Stimulated activated CD8-positive, alpha-beta memory T cell treated with anti-CD3 and anti-CD28 coated beads, Interleukin-4, amount 100 ng/mL, for 24 hours (primary cell): ENCODE results near the gene LRRC8B.
"Not testable (repeated sequence)": the region's sequence is repeated elsewhere in the genome, so short reads cannot be mapped to it uniquely, and the experiment has no call there.

Experiments
- DNase-seq: peaks from one replicate; pipeline ENCODE4 v3.0.0-alpha.2; 2020; ENCODE audit warnings: low read depth

LRRC8B gene

DNA sequence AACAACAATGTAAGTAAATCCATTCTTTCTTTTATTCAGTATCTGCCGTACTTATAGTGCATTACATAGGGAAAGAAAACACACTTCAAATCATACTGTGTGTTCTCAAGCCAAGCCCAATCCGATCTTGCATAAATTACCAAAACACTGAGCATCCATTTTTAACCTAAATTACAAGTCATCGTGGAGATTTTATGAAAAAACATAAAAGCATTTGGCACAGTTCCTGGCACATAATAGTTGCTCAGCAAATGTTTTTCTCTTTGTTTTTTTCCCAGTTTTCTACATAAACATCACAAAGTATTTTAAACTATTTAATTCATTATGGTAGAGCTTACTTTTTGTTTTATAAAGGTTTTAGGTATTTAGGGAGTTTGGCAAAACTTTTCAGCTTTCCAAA, 60.2 kb downstream of the LRRC8B start:
- no peak for DNase-seq

DNA sequence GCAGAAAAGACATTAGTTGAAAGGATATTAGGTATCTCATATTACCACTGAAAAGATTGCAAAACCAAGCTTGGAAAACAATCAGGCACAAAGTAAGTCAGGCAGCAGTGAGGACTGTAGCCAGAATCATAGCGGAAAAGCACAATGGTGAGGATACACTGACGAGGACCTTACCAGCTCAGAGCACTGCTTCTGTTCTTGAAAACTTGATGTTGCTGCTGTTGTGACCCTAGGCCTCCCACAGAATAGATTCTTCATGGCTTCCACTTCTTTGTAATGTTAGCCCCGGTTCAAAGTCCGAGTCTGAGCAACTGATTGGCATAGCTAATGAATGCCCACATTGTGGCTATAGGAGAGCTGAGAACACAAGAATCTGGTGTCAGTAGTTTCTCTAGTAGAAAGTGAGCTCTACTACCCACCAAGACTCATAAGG, 63.1 kb downstream of the LRRC8B start:
- DNase-seq = no peak

DNA sequence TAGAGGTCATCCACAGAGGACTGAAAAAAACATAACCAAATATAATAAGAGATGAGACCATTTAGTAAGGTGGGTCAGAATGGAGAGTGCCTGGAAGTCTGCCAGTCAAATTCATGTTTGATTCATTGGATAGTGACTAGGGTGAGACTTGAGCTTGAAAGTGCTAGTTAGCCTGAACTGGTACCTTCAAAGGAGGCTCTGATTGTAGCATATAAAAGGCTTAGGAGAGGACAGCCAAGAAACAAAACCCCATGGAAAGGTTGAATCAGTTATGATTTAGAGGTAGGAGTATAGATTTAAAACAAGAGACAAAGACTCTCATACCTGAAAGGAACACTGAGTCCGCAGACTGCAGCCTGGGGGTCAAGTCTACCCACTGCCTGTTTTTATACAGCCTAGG, 63.9 kb downstream of the LRRC8B start:
- DNase-seq = no peak

DNA sequence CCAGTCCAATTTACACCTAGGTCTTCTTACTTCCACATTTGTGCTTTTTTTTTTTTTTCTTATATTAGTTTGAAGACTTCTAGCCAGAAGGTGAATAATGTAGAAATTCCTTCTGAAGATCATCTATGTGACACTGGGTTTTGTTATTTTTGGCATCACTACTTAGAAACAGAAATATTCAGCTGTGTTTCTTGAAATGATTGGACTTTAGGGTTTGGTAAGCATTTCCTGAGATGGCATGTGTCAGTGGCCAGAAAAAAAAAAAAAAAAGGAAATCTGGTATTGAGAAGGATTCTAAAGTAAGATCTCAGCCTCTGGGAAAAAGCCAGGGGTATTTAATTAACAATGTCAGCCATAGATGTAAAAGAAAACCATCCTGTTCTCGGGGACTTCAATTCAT, 64.9 kb downstream of the LRRC8B start:
- no peak for DNase-seq

DNA sequence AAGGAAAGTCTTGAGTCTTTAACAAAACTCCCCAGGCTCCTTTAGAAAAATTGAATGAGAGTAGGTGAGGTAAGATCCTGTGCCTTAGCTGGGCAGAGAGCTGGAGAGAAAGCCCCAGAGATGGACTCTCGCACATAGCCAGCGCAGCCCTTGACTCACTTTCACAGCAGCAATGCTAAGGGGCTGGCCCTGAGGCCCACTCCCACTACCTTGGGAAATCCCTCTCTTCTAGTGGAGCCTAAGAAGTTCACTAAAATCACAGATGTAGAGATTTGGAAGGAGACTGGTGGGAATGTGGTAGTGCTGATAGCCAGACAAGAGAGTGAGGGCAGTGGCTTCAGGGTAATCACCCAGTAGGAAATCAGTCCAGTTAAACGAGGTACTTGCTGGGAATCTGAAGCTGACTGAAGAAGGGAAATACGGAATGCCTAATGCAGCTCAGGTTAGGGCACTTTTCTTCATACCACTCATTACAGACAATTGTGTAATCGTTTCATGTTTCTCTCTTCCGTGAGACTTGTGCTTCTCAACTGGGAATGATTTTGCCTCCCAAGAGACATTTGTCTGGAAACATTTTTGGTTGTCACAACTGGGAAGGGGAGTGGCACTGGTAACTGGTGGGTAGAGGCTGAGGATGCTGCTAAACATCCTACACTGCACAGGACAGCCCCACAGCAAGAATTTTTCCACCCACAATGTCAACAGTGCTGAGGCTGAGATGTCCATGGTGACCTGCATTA, 65.9 kb downstream of the LRRC8B start:
- DNase-seq = no peak

DNA sequence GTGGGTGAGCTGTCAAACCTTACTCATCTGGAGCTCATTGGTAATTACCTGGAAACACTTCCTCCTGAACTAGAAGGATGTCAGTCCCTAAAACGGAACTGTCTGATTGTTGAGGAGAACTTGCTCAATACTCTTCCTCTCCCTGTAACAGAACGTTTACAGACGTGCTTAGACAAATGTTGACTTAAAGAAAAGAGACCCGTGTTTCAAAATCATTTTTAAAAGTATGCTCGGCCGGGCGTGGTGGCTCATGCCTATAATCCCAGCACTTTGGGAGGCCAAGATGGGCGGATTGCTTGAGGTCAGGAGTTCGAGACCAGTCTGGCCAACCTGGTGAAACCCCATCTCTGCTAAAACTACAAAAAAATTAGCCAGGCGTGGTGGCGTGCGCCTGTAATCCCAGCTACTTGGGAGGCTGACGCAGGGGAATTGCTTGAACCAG, 68.3 kb downstream of the LRRC8B start:
- DNase-seq = not testable (repeated sequence)

DNA sequence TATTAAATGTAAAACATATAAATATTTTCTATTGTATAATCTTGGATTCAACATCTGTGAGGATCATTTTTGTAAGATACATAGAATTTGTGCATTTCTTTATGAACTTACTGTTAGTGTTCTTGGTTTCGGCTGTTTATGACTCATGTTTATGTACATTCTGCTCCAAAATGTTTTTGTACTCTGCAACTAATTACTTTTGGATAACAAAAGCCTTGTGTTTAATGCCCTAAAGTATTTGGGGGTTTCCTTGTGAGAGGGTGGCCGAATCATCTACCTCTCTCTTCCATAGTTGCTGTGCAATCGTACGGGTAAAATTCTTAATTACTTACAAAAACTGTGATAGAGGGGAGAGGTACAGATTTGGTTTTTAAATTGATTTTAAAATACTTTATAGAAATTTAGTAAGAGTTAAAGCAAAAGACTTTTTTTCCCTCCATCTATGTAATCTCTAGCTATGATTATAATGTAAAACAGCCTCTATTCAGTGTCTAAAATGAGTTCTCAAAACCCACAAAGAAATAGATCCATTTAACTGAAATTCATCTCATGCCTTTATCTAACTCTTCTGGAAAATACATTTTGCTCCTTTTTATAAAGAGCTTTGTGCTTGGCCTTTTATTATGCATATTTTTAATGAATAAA, 69.6 kb downstream of the LRRC8B start:
- no peak for DNase-seq

DNA sequence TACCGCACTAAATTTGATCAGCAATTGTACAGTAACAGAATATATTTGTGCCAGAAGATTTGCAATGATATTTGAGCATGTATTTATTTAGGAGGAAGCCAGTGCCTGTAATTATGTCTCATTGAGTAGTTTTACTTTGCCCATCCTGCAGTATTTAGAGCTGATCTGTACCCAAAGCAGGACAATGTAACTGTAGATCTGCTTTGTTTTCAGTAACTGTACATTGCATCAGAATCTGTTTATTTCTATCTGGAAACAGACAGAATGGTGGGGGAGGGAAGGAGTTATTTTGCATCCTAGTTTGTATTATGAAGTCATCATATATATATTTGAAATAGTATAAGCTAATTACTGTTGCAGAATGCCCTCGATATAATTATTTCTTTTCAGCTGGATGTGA, 72.1 kb downstream of the LRRC8B start:
- no peak for DNase-seq

DNA sequence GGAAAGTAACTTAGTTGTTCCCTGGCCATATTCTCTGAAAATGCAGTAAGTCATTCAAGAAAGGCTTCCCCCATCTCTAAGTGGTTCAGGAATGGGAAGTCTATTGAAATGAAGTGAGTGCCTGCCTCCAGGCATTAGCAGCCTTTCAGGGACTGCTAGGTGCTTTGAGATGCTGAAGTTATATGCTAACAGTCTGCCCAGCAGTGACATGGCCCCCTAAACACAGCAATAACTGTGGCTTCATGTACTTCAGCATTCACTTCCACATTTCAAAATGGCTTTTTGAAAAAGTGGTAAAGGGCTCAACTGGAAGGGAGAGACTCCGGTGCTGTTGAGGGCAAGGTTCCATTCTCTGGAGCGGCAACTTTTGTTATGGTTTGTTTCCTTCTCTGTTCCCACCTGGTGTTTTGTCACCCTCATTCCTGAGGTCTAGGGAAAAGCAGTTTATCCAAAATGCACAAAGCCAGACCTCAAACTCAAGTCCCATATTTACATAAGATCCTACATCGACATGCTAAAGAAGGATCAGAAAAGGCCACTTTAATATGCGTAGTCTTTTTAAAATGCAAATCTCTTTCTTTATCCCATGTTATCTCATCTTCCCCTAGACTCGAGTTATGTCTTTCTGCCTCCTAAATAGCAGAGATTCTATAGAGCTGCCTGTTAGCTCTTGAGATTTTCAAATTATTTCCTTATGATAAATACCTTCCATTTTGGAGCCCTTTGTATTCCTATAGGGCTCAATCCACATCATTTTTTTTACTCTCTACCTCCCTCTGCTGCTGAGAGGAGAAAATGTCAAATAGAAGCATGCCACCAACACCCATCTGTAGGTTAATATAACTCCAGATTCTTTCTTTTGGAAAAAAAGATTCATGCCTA, 74.1 kb downstream of the LRRC8B start:
- no peak for DNase-seq

DNA sequence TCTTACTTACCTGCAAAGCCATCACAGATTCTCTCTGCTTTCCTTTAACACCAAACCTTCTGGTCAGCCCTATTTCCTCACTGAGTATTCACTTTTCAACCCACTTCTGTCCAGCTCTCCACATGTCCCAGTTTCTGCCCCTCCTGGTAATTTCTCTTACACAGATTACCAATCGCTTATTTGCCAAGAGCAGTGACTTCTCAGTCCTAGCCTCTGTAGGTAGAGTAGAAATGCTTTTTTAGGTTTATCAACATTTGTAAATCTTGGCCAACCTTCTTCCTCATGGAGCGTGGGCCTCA, 74.7 kb downstream of the LRRC8B start:
- DNase-seq = no peak

DNA sequence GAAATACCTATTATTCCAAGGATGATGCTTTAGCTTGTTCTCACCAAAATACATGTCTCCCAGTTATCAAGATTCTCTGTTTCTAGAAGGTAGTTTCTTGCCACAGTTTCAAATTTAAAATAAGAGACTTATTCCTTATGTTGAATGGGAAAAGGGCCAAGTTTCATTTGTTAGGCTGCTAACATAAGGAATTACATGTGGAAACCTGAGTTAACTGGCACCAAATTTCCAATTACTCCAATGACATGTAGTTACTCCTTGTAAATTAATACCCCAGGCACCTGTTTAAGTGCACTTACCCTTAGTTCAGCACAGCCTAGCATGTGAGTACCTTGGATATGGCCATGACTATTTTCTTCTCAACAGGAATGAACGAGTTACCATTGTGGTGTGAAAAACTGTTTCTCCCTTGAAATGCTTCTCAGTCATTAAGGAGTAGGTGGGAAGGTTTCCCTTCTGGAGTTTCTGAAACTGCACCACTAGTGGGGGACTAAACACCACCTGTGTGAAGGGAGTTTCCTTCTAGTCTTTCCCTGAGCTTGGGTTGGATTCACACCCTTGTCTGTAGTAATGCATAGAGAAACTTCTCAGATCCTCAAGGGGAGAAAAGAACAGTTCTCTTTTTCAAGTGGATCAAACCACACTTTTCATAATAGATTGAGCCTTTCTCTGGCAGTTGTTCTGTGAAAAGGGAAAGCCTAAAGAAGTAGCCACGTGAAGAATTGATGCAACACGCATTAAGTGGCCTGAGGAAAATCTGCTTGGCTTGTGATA, 76.0 kb downstream of the LRRC8B start:
- no peak for DNase-seq

DNA sequence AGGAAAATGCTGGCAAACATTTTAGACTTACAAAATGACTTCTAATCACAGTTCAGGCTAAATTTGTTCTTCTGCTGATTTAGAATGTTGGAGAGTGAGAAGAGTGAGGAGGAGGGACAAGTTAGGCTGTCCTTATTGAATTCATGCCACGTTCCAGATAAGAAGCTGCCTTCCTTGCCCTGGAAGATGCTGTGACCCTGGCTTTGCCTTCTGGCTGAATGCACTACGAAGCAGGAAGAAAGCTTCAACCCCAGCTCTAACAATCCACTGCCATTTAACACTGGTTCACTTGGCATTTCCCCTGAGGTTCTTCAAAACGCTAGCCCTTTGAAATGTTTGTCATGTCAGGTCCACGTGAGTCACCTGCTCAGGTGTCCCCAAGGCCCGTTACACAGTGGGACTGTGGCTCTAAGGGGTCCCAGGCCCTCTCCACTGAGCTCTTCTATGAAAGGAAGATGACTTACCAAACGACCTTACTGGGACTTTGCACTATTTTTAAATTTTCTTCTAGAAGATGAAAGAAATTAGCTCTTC, 78.3 kb downstream of the LRRC8B start:
- no peak for DNase-seq

DNA sequence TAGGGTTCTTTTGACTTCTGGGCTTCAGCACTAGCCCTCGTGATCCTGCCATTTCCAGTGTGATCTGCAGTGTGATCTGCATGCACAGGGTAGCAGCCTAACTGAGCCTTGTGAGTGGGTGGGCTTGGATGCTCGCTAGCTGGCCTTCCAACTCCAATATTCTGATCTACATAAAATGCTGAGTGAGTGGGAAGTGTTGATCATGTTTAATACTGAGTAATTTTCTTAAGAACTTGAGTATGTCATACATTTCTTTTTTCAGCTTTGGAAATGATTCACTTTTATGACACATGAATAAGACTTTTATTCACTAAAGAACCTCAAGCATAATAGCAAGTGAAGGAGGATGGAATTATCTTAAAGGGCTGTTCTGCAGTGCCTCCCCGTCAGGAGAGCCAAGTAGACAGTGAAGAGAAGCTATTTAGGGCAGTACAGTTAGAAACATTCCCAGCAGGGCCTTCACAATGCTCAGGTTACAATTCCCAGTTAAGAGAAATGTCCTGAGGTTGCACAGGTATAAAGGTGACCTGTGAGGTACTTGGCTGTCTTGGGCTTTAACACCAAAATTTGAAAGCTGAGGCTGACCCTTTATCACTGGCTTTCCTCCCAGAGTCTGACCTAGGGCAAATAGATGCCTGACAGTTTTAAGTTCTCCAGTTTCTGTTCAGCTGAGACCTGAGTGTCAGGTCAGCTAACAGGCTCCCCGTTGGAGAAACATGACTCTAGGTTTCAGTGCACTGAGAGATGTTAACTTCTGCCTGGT, 79.2 kb downstream of the LRRC8B start:
- no peak for DNase-seq

DNA sequence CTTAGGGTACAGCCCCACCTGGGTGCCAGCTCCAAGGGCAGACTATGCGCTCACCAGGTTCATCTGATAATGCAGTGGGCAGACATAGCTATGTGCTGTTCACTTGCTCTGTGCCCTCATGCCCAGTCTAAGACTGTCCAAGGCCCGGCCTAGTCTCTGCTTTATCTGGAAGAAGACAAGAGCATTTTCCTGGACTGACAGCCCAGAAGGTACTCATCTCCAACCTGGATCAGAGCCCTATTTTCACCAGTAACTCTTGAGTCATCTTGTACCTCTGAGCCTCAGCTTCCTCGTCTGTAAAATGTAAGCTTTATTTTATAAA, 79.7 kb downstream of the LRRC8B start:
- DNase-seq = no peak

DNA sequence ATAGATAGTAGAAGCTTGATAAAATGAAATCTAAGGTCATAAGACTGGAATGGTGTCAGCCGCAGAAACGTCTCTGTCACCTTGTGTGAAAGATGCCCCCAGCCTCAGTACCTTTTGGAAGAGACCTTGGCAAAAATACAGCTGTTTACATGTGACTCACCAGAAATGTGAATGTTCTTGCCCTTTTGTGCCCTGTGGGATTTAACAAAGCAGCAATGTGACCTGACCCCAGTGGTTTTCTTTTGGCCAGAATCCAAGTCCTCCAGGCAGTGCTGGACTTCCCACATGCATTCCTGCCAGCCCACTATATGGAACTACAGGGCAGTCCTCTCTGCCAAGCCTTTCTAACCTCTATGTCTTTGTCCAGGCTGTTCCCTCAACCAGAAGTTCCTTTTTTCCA, 81.1 kb downstream of the LRRC8B start:
- DNase-seq = no peak

DNA sequence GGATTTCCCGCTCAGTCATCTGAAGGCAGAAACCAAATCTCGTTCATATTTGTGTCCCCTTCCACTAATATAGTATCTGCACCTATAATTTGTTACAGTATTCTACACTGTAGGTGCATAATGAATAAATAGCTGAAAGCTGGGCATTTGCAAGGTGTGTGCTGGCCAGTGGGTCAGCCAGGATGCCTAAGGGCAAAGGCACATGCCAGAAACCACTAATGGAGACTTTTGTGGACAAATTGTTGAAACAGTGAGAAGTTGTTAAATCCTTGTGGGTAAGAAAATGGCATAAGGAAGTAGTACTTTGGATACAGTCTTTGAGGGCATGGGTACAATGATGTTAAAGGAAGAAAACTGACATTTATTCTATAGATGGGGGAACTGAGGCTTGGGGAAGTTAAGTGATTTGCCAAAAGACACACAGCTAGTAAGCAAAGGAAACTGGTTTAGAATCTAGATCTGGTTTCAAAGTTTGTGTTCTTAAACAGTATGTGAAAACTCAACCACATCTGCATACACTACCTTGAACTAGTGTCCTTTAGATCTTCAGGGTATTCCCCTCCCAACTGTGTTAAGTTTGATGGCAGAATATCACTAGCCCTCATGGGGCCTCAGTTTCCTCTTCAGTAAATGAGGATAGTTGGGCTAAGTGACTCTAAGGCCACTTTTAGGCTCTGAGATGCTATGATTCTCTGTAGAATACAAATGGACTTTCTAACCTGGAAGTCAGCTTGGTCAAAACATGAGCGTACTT, 81.8 kb downstream of the LRRC8B start:
- DNase-seq = no peak

DNA sequence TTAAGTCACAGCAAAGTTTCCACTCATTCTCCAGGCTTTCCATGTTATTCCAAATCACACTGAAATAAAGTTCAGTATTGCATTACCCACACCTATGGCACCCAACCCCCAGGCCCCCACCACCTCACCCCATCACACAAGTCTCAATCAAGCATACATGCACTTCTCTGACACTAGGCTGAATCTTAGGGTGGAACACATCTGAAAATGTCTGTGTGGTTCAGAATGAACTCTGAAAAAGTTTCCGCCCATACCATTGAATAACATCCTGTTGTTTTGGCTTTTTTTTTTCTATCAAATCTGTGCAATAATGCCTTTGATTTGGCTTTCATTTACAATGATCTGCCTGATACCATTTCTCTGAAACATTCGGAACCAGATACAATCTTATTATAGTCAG, 82.5 kb downstream of the LRRC8B start:
- no peak for DNase-seq

DNA sequence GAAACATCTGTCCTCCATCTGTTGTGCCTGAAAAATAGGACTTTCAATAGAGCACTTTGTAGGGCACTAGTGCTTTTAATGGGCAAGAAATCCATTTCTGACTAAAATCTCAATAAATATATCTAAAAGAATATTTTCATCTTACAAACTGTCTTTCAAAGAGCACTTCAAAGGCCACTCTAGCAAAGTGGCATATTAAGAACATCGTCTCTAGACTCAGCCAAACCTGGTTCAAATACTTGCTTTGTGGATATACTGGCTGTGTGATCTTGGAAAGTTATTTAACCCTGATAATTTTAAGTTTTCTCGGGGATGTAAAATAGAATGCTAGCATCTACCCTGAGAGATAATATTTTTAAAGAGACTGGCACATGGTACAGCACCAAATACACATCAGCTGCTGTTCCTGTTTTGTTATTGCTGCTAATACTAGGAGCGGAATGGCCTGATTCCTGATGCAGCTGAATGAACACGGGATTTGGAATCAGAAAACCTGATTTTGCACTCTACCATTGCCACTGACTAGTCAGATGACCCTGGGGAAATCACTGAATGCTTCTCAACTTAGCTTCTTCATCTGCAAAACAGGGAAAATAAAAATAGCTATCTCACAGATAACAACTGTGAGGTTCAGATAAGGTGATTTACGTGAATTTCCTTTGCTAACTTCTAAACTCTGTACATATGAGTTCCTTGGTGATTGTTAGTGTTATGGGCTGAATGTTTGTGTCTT, 83.1 kb downstream of the LRRC8B start:
- DNase-seq = no peak

DNA sequence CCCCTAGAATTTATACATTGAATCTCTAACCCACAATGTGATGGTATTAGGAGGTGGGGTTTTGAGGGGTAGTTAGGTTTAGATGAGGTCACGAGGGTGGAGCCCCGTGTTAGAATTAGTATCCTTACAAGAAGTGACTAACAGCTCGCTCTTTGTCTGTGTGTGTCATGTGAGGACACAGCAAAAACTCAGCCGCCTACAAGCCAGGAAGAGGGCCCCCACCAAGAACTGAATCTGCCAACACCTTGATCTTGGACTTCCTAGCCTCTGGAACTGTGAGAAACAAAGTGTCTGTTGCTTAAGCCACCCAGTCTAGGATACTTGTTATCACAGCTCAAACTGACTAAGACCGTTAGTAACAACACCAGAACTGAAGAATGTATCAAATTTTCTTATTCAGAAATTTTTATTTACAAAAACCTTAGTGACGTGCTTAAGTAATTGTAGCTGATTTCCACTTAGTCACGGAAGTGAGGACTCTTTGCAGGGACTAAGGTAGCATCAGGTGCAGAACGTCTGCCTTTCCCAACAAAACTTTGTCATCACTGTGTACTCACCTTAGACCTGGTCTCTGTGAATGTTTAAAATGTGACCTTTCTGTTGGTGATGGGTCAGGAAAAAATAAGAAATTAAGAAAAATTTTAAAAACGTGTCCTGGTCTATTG, 83.8 kb downstream of the LRRC8B start:
- no peak for DNase-seq
